CD4-positive, alpha-beta T cell (primary cell): ENCODE results near the gene QSER1. TPM values are rescaled to one million over a fixed set of nuclear protein-coding genes. Genes with fewer than 3 reads are reported as not detected.

ENCODE experiments used
- ATAC-seq: fragments of 200-7000 bp; cut with Tn5 transposase; one replicate; pipeline ENCODE4 v1.10.0; 2022; ENCODE audit warnings: mild to moderate bottlenecking; ENCODE audit not compliant: poor library complexity
- CTCF ChIA-PET: fragments of 350-600 bp; sonication (Branson Sonifier 250); formaldehyde crosslinking; loops from one replicate; lab custom pipeline; 2021; ENCODE audit warnings: antibody characterized with exemption, inconsistent platforms; lab: Charles Lee
- POLR2A ChIA-PET: fragments of 350-600 bp; sonication (Branson Sonifier 250); formaldehyde crosslinking; loops from one replicate; lab custom pipeline; 2021; ENCODE audit warnings: antibody characterized with exemption, inconsistent platforms; lab: Charles Lee
- DNase-seq, 14 experiments: peaks; one replicate each; pipeline ENCODE4 v3.0.0-alpha.2; 2013 to 2020; ENCODE audit warnings: mixed read lengths in 2 of 14
- H3K27ac ChIP-seq, 2 donors: one replicate each; pipeline versions ENCODE4 v1.5.1 to v1.7.0; 2013; ENCODE audit warnings: low read length in 2 of 2, low read depth in 1 of 2, mild to moderate bottlenecking in 1 of 2
- H3K27me3 ChIP-seq, 2 experiments: 1 replicate in 1 of 2; 2 replicates in 1 of 2; pipeline versions ENCODE4 v1.6.1 to v1.7.0; 2013; ENCODE audit warnings: low read length in 2 of 2, control low read depth in 1 of 2, mild to moderate bottlenecking in 1 of 2, moderate library complexity in 1 of 2; ENCODE audit not compliant: insufficient read depth in 2 of 2, control insufficient read depth in 1 of 2
- H3K36me3 ChIP-seq: one replicate; pipeline ENCODE4 v1.6.1; 2013; ENCODE audit warnings: low read length, control low read depth; ENCODE audit not compliant: insufficient read depth
- H3K4me1 ChIP-seq: one replicate; pipeline ENCODE4 v1.6.1; 2013; ENCODE audit warnings: low read length, control low read depth; ENCODE audit not compliant: insufficient read depth
- H3K4me3 ChIP-seq: one replicate; pipeline ENCODE4 v1.5.1; 2013; ENCODE audit warnings: mild to moderate bottlenecking, low read length, moderate library complexity
- H3K9me3 ChIP-seq, 2 experiments: 1 replicate in 1 of 2; 2 replicates in 1 of 2; pipeline versions ENCODE4 v1.6.1 to v1.7.0; 2013; ENCODE audit warnings: low read length in 2 of 2, mild to moderate bottlenecking in 2 of 2, control low read depth in 1 of 2, moderate library complexity in 1 of 2; ENCODE audit not compliant: control insufficient read depth in 1 of 2, insufficient read depth in 1 of 2
- H3K27ac Mint-ChIP-seq: one replicate; pipeline ENCODE4 v1.8.0; 2020; ENCODE audit warnings: mixed read lengths
- H3K27me3 Mint-ChIP-seq: one replicate; pipeline ENCODE4 v1.8.0; 2021; ENCODE audit warnings: mixed read lengths
- H3K36me3 Mint-ChIP-seq: one replicate; pipeline ENCODE4 v1.8.0; 2021; ENCODE audit warnings: low read depth, mixed read lengths
- H3K4me1 Mint-ChIP-seq: one replicate; pipeline ENCODE4 v1.8.0; 2021; ENCODE audit warnings: low read depth, mixed read lengths
- H3K4me3 Mint-ChIP-seq: one replicate; pipeline ENCODE4 v1.8.0; 2020; ENCODE audit warnings: mild to moderate bottlenecking, mixed read lengths
- H3K9me3 Mint-ChIP-seq: one replicate; pipeline ENCODE4 v1.8.0; 2020; ENCODE audit warnings: mixed read lengths
- intact Hi-C, 2 experiments: fragments of 100-400 bp; cut with DNase I in 1 of 2; cut with micrococcal nuclease in 1 of 2; formaldehyde crosslinking; loops; one replicate each; pipeline versions ENCODE4 v1.15.1 to v1.9.0; 2023 to 2025; cut with DNase I, micrococcal nuclease
- total RNA-seq, 174 experiments: library from RNA in 2 of 174; stranded (reverse) in 2 of 174; gene quantifications; one replicate each; pipeline ENCODE4 v1.2.3 and lab custom pipeline; 2021 to 2026
- TF ChIP-seq, protein P1 (sequence below): fragments of 200-600 bp; IDR thresholded peaks from one replicate; pipeline ENCODE4 v1.8.0; 2022; ENCODE audit warnings: antibody characterized with exemption, mild to moderate bottlenecking

The QSER1 gene
- total RNA-seq, 2 experiments from 2014 or later: 9.0 to 10.1 TPM

- CTCF ChIA-PET: no interaction called here
- Mint-ChIP-seq H3K36me3 (no peaks in the 10 kb centered on the region), H3K27me3 (no peaks in the 10 kb centered on the region), H3K4me3 (no peak overlapping the region), H3K4me1 (peaks cover 21% of the 10 kb centered on the region), H3K9me3 (no peaks in the 10 kb centered on the region), H3K27ac (no peak overlapping the region)
- intact Hi-C loops: no loop called here
- TF ChIP-seq, protein P1, sequence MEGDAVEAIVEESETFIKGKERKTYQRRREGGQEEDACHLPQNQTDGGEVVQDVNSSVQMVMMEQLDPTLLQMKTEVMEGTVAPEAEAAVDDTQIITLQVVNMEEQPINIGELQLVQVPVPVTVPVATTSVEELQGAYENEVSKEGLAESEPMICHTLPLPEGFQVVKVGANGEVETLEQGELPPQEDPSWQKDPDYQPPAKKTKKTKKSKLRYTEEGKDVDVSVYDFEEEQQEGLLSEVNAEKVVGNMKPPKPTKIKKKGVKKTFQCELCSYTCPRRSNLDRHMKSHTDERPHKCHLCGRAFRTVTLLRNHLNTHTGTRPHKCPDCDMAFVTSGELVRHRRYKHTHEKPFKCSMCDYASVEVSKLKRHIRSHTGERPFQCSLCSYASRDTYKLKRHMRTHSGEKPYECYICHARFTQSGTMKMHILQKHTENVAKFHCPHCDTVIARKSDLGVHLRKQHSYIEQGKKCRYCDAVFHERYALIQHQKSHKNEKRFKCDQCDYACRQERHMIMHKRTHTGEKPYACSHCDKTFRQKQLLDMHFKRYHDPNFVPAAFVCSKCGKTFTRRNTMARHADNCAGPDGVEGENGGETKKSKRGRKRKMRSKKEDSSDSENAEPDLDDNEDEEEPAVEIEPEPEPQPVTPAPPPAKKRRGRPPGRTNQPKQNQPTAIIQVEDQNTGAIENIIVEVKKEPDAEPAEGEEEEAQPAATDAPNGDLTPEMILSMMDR: no peak
- DNase-seq (peak in 1 of 14 experiments; percentile 11), ATAC-seq (no peak)
- Histone ChIP-seq H3K4me1 (no peaks in the 10 kb centered on the region), H3K27me3 (no peaks in the 10 kb centered on the region), H3K4me3 (no peak overlapping the region), H3K9me3 (no peaks in the 10 kb centered on the region), H3K36me3 (no peaks in the 10 kb centered on the region), H3K27ac (no peak overlapping the region)
- POLR2A ChIA-PET: no interaction called here
Measured at GRCh38 chr11:32919338-32919737, 26.7 kb downstream of the QSER1 start.

DNA sequence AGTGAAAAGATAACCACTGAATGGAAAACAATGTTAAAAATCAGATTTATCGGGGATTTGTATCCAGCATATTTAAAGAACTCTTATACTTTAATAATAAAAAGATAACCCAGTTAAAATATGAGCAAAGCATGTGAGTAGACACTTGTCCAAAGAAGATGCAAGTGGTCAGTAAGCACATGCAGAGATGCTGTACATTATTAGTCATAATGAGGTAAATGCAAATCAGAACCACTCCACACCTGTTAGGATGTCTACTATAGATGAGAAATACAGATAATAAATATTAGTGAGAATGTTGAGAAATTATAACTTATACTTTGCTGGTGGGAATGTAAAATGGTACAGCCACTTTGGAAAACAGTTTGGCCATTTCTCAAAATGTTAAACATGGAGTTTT lies 28.0 kb downstream of the QSER1 start:
- intact Hi-C loops: no loop called here
- H3K27ac Mint-ChIP-seq: no peak overlapping the region
- ChIA-PET CTCF (no interaction called here), POLR2A (no interaction called here)
- no peaks in the 10 kb centered on the region for H3K9me3 ChIP-seq
- H3K27ac ChIP-seq: no peak overlapping the region
- TF ChIP-seq, protein P1: no peak
- H3K4me1 ChIP-seq: no peaks in the 10 kb centered on the region
- ATAC-seq (no peak), DNase-seq (no peak)
- H3K36me3 ChIP-seq: no peaks in the 10 kb centered on the region
- H3K27me3 ChIP-seq: no peaks in the 10 kb centered on the region
- H3K4me3 ChIP-seq: no peak overlapping the region
- no peaks in the 10 kb centered on the region for H3K27me3 Mint-ChIP-seq
- H3K9me3 Mint-ChIP-seq: no peaks in the 10 kb centered on the region
- peaks cover 28% of the 10 kb centered on the region for H3K4me1 Mint-ChIP-seq
- no peak overlapping the region for H3K4me3 Mint-ChIP-seq
- H3K36me3 Mint-ChIP-seq: no peaks in the 10 kb centered on the region

GRCh38 chr11:32921204-32921603 lies 28.6 kb downstream of the QSER1 start:
- no peaks in the 10 kb centered on the region for H3K4me1 ChIP-seq
- Mint-ChIP-seq H3K4me3 (no peak overlapping the region), H3K27ac (no peak overlapping the region), H3K4me1 (peaks cover 28% of the 10 kb centered on the region), H3K36me3 (no peaks in the 10 kb centered on the region), H3K27me3 (no peaks in the 10 kb centered on the region), H3K9me3 (no peaks in the 10 kb centered on the region)
- ChIA-PET CTCF (no interaction called here), POLR2A (no interaction called here)
- H3K4me3 ChIP-seq: no peak overlapping the region
- H3K27ac ChIP-seq: no peak overlapping the region
- ATAC-seq (no peak), DNase-seq (no peak)
- TF ChIP-seq, protein P1: no peak
- no peaks in the 10 kb centered on the region for H3K9me3 ChIP-seq
- H3K36me3 ChIP-seq: no peaks in the 10 kb centered on the region
- intact Hi-C loops: no loop called here
- no peaks in the 10 kb centered on the region for H3K27me3 ChIP-seq
